Panc1 (cell line): ENCODE data around the gene AZI2. TPM values are rescaled to one million over a fixed set of nuclear protein-coding genes. Genes with fewer than 3 reads are reported as not detected.

Source experiments
- ATAC-seq: fragments of 200-7000 bp; cut with Tn5 transposase; 2 replicates; pipeline ENCODE4 v1.9.1; 2020; ENCODE audit warnings: mild to moderate bottlenecking, moderate library complexity
- Bru-seq: library from RNA; stranded (reverse); fragments of 400-500 nt; gene quantifications from one replicate; lab custom pipeline; 2021; lab: Mats Ljungman, UMichigan
- BruChase-seq, 2 experiments: library from RNA; stranded (reverse); fragments of 400-500 nt; gene quantifications; one replicate each; lab custom pipeline; 2021; lab: Mats Ljungman, UMichigan
- BruUV-seq: library from RNA; stranded (reverse); fragments of 400-500 nt; replicated peaks from 2 replicates; lab custom pipeline; 2021; lab: Mats Ljungman, UMichigan
- CTCF ChIA-PET: fragments of 300-600 bp; sonication (Branson Sonifier 250); formaldehyde crosslinking; loops from one replicate; lab custom pipeline; 2022; ENCODE audit warnings: antibody characterized with exemption; lab: Charles Lee
- POLR2A ChIA-PET: fragments of 300-600 bp; sonication (Branson Sonifier 250); formaldehyde crosslinking; loops from one replicate; lab custom pipeline; 2022; ENCODE audit warnings: antibody characterized with exemption; lab: Charles Lee
- DNase-seq: peaks from one replicate; pipeline ENCODE4 v3.0.0-alpha.2; 2010; ENCODE audit warnings: low read depth, low spot score
- H3K27ac ChIP-seq: 2 replicates; pipeline ENCODE4 v1.5.1; 2011; ENCODE audit warnings: mild to moderate bottlenecking, low read length, inconsistent platforms
- H3K27me3 ChIP-seq: fragments of 200-500 bp; sonication (Bioruptor generic); 2 replicates; pipeline ENCODE4 v1.6.0; 2014; ENCODE audit warnings: low read length, inconsistent platforms; ENCODE audit not compliant: control insufficient read depth, insufficient read depth
- H3K36me3 ChIP-seq: fragments of 200-500 bp; sonication (Bioruptor generic); 2 replicates; pipeline ENCODE4 v1.5.1; 2014; ENCODE audit warnings: inconsistent platforms, mild to moderate bottlenecking, low read length, moderate library complexity; ENCODE audit not compliant: control insufficient read depth, insufficient read depth
- H3K4me1 ChIP-seq: 2 replicates; pipeline ENCODE4 v1.5.1; 2011; ENCODE audit warnings: inconsistent platforms, mild to moderate bottlenecking, low read length, moderate library complexity; ENCODE audit not compliant: control insufficient read depth, insufficient read depth
- H3K4me3 ChIP-seq, 2 experiments: 2 replicates each; pipeline ENCODE4 v1.5.1; 2011 to 2012; ENCODE audit warnings: low read depth in 2 of 2, low read length in 2 of 2, mild to moderate bottlenecking in 2 of 2, inconsistent platforms in 1 of 2, moderate library complexity in 1 of 2
- H3K9me3 ChIP-seq: fragments of 200-500 bp; sonication (Bioruptor generic); 2 replicates; pipeline ENCODE4 v1.5.1; 2014; ENCODE audit warnings: low read depth, mild to moderate bottlenecking, inconsistent platforms, low read length, moderate library complexity; ENCODE audit not compliant: control insufficient read depth, insufficient read depth
- CTCF ChIP-seq: fragments of 450-650 bp; IDR thresholded peaks from 2 replicates; pipeline ENCODE4 v1.5.1; 2017; ENCODE audit warnings: mild to moderate bottlenecking
- POLR2AphosphoS5 ChIP-seq: IDR thresholded peaks from 2 replicates; pipeline ENCODE4 v1.6.1; 2012; ENCODE audit warnings: mild to moderate bottlenecking, low read depth, low read length, moderate library complexity
- REST ChIP-seq, 2 experiments: IDR thresholded peaks; 2 replicates each; pipeline ENCODE4 v1.6.1; 2011 to 2012; ENCODE audit warnings: low read depth in 2 of 2, control low read depth in 1 of 2, low read length in 1 of 2, mild to moderate bottlenecking in 1 of 2, moderate library complexity in 1 of 2; ENCODE audit not compliant: insufficient read depth in 1 of 2
- SIN3A ChIP-seq: IDR thresholded peaks from 2 replicates; pipeline ENCODE4 v1.6.1; 2012; ENCODE audit warnings: low read depth, mild to moderate bottlenecking, low read length, moderate library complexity, borderline replicate concordance; ENCODE audit not compliant: insufficient read depth
- TCF7L2 ChIP-seq: IDR thresholded peaks from 2 replicates; pipeline ENCODE4 v1.6.1; 2011; ENCODE audit warnings: mild to moderate bottlenecking, low read depth, low read length, inconsistent platforms
- in situ Hi-C: cut with HindIII; loops from 2 replicates; pipeline ENCODE4 v1.10.0; 2016; ENCODE audit warnings: low sequenced_read_pairs, low pct_unique_long_range_greater_than_20kb
- intact Hi-C: fragments of 100-400 bp; cut with micrococcal nuclease; formaldehyde crosslinking; loops from one replicate; pipeline ENCODE4 v1.10.0; 2022; ENCODE audit not compliant: unreplicated experiment
- long read RNA-seq: library from polyadenylated mRNA; unstranded; transcript quantifications from one replicate; pipeline ENCODE4 v2.0.0, GENCODE V29; 2021; ENCODE audit not compliant: unreplicated experiment
- polyA plus RNA-seq: library from polyadenylated mRNA; unstranded; fragments of >200 nt; gene quantifications from one replicate; pipeline ENCODE4 v1.2.1, GENCODE V29; 2012; ENCODE audit warnings: missing spikeins; ENCODE audit not compliant: insufficient read length
- total RNA-seq: library from RNA; stranded (reverse); gene quantifications from one replicate; pipeline ENCODE4 v1.2.1, GENCODE V29; 2021; ENCODE audit not compliant: unreplicated experiment

The AZI2 gene
- total RNA-seq = 42.4 TPM
- polyA plus RNA-seq = 21.5 TPM
- Bru-seq, nascent RNA = percentile 77 among the genes with signal in this experiment
- percentile 70 among the genes with signal in this experiment for BruChase-seq, experiment 1, labeled RNA remaining after a 2-hour chase
- percentile 78 among the genes with signal in this experiment for BruChase-seq, experiment 2, labeled RNA remaining after a 6-hour chase
- long read RNA-seq, full-length matches to known transcripts = 43 of 51 reads
- long read RNA-seq, partial matches to known transcripts = 6 of 51 reads
- long read RNA-seq, other reads (novel, unspliced or antisense) = 2 of 51 reads

DNA sequence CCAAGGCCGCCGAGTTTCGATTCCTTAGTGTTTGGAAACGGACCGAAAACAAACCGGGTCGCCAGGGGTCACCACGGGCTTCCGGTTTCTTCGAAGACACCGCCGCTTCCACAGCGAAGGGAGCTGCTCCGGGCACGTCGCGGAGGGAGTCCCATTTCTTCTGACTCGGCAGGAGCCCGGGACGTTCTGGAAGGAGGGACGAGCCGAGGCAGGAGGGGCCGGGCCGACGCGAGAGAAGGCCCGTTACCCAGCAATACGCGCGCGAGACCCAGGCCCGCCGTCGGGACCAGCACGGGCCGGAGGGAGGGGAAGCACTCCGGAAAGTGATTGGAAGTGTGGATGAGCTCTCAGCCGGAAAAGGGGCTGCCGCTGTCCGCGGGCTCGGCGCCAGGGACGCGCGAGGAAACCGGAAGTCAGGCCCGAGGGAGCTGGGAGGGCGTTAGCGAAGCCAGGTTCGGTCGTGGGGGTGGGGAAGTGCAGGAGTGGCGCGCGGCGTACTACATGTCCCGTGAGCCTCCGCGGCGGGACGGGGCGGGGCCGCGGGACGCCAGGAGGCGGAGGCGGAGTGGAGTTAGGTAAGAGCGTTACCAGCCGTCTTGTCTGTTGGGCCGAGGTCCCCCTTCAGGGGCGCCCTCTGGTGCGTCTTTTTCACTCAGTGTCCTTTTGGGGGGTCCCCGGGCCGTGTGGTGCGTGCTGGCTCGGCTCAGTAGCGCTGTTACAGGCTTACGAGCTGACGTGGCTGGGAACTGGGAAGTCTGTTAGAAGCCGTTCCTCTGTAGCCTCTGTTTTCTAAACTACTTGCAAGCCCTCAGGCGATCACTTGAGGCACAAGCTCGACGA lies at the start of gene AZI2, which contains the start of gene ZCWPW2:
AZI2 (minus strand) TSS at position 196 of the 840 bp plus-strand sequence. CDS start 8,207 bp downstream, outside the sequence.
ZCWPW2 (plus strand) TSS at position 93 of the 840 bp plus-strand sequence. CDS start 64,348 bp downstream, outside the sequence.
- no TSS peak for BruUV-seq
- Histone ChIP-seq H3K27ac (peak within 1 kb of the TSS; percentile 91), H3K4me1 (peaks cover 20% of the 10 kb centered on the region; the same call in 1 of the 2 replicates), H3K9me3 (no peaks in the 10 kb centered on the region), H3K36me3 (no peaks in the 10 kb centered on the region; the same call in none of the 2 replicates), H3K27me3 (no peaks in the 10 kb centered on the region), H3K4me3 (peak within 1 kb of the TSS; percentile 78 to 91)
- TF ChIP-seq POLR2AphosphoS5 (no peak; the same call in 1 of the 2 replicates), SIN3A (no peak), CTCF (peak; percentile 24), REST (IDR thresholded peaks at IDR 0.05; ENCODE audit: insufficient read depth in 1 of 2, low read depth in 2 of 2, low read length in 1 of 2) (peak; percentile 33 to 70; a peak in 2 of 4 replicates)
- intact Hi-C loops = no loop called here
- ChIA-PET POLR2A (interaction anchor here (0.9 to 1.3 kb wide), 2 partner anchors 10 to 21 kb away, joined by 3 read pairs; no protein-coding TSS in a partner anchor), CTCF (no interaction called here)
- in situ Hi-C loops = no loop called here
- peak; percentile 97 for ATAC-seq
- peak; percentile 56 for DNase-seq

- no peaks in the 10 kb centered on the region for H3K36me3 ChIP-seq
- H3K4me3 ChIP-seq = no peak overlapping the region
- ChIA-PET CTCF (no interaction called here), POLR2A (no interaction called here)
- intact Hi-C loops = no loop called here
- no peak for DNase-seq
- no peak overlapping the region for H3K27ac ChIP-seq
- no peaks in the 10 kb centered on the region for H3K27me3 ChIP-seq
- in situ Hi-C loops = no loop called here
- TF ChIP-seq REST (IDR thresholded peaks at IDR 0.05; ENCODE audit: insufficient read depth in 1 of 2, low read depth in 2 of 2, low read length in 1 of 2) (no peak), SIN3A (no peak), TCF7L2 (no peak), CTCF (no peak)
- BruUV-seq = no TSS peak
- H3K4me1 ChIP-seq = no peaks in the 10 kb centered on the region
- no peaks in the 10 kb centered on the region for H3K9me3 ChIP-seq
- no peak for ATAC-seq
Measured at GRCh38 chr3:28388978-28389377, 40.4 kb upstream of the AZI2 start.
